Aorta (tissue), 5 donors: ENCODE results near the gene GAB2. TPM values are rescaled to one million over a fixed set of nuclear protein-coding genes. Genes with fewer than 3 reads are reported as not detected.

Experiments used
- ATAC-seq: fragments of 200-7000 bp; cut with Tn5 transposase; one replicate; pipeline ENCODE4 v1.9.1; 2022; ENCODE audit warnings: moderate library complexity; ENCODE audit not compliant: low FRiP score
- DNase-seq, 2 donors: peaks; one replicate each; pipeline ENCODE4 v3.0.0-alpha.2; 2020
- H3K27ac ChIP-seq, 2 donors: one replicate each; pipeline ENCODE4 v1.5.1; 2013; ENCODE audit warnings: low read length in 2 of 2, mild to moderate bottlenecking in 2 of 2, moderate library complexity in 2 of 2, control low read depth in 1 of 2, inconsistent platforms in 1 of 2, low read depth in 1 of 2
- H3K27me3 ChIP-seq, 2 donors: one replicate each; pipeline ENCODE4 v1.6.1; 2013; ENCODE audit warnings: control low read depth in 1 of 2, low read length in 1 of 2, mild to moderate bottlenecking in 1 of 2, moderate library complexity in 1 of 2; ENCODE audit not compliant: insufficient read depth in 2 of 2, control insufficient read depth in 1 of 2
- H3K36me3 ChIP-seq, 2 donors: one replicate each; pipeline ENCODE4 v1.6.1; 2013; ENCODE audit warnings: control low read depth in 1 of 2, low read length in 1 of 2, mild to moderate bottlenecking in 1 of 2; ENCODE audit not compliant: insufficient read depth in 2 of 2, control insufficient read depth in 1 of 2
- H3K4me1 ChIP-seq, 2 donors: one replicate each; pipeline ENCODE4 v1.6.1; 2013; ENCODE audit warnings: low read length in 2 of 2, control low read depth in 1 of 2, mild to moderate bottlenecking in 1 of 2, moderate library complexity in 1 of 2; ENCODE audit not compliant: insufficient read depth in 2 of 2, control insufficient read depth in 1 of 2
- H3K4me3 ChIP-seq, 2 donors: one replicate each; pipeline ENCODE4 v1.5.1; 2013; ENCODE audit warnings: low read length in 2 of 2, control low read depth in 1 of 2, mild to moderate bottlenecking in 1 of 2
- H3K9me3 ChIP-seq: one replicate; pipeline ENCODE4 v1.6.1; 2013; ENCODE audit warnings: mild to moderate bottlenecking, low read length; ENCODE audit not compliant: control insufficient read depth
- WGBS, 2 donors: extraction: QIAGEN DNeasy Blood & Tissue Kit; methylation state at CpG; one replicate each; pipeline ENCODE4 v1.1.7; 2013; 5-methylcytosine and 5-hydroxymethylcytosine counted together
- intact Hi-C, 2 donors: fragments of 100-400 bp; cut with DNase I; formaldehyde crosslinking; loops; one replicate each; pipeline versions ENCODE4 v1.14.2 to v1.15.0; 2022
- polyA plus RNA-seq, 2 donors: library from polyadenylated mRNA; stranded (reverse); fragments of 200-250 nt; gene quantifications; one replicate each; pipeline ENCODE4 v1.2.3, GENCODE V29; 2013
- total RNA-seq, 2 donors: library from RNA; stranded (reverse); fragmentation: NEBNext Ultra II Directional; extraction: Animal tissue kit (Norgen Biotek cat#: 25700); gene quantifications; one replicate each; pipeline ENCODE4 v1.2.1, GENCODE V29; 2021
- donor health status: healthy with polysubstance abuse.
- donor health status: Bipolar disorder and iron deficiency.
- donor health status: DM: no; HTN: no; CAD: no.
- donor health status: DM: no; HTN: no; CAD: no.
- donor health status: DM: yes; HTN: yes; CAD: no.

Gene GAB2
- total and polyA plus RNA-seq, 4 donors: 19.3 to 82.6 (median 55.2) TPM

DNA sequence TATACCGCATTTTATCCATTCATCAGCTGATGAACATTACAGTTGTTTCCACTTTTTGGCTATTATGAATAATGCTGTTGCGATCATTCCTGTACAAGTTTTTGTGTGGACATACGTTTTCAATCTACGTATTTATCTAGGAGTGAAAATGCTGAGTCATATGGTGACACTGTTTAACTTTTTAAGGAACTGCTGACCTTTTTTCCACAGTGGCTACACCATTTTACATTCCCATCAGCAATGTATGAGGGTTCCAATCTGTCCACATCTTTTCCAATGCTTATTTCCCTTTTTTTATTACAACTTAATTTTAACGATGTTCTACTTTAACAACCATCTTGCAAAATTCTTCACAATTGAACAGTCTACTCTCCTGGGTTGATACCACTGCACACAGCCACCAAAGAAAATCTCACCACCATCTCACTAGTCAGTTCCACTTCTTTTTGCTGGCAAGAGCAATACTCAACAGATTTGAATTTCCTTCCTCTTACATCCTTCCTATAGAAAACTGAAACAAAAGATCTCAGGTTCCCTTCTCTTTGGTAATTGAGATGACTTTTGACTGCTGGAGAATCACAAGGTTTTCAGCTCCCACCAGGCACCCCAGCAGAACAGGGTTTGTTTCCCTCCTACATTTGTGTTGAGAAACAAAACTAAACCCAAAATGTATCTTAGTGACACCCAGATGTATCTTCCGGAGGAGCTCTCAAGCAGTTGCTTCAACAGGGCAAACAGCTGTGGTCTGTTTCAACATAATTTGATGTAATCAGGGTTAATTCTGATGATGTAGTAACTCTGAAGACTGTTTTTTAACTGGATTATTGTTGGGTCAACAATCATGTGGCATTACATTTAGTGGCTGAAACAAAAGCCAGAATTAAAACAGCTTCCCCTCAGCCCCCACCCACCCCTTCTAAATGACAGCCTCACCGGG is 7.0 kb upstream of the GAB2 start:
- ATAC-seq: no peak
- Histone ChIP-seq H3K36me3 (no peaks in the 10 kb centered on the region), H3K4me1 (no peaks in the 10 kb centered on the region), H3K27ac (no peak overlapping the region), H3K27me3 (no peaks in the 10 kb centered on the region), H3K4me3 (no peak overlapping the region), H3K9me3 (no peaks in the 10 kb centered on the region)
- 63 to 66% methylated on average over 7 of the region's 7 CpGs for whole genome bisulfite sequencing, 2 donors
- no peak for DNase-seq
- intact Hi-C loops: loop anchor here (5.0 kb wide), 2 partner anchors 197 to 277 kb away; no protein-coding TSS in a partner anchor

DNA sequence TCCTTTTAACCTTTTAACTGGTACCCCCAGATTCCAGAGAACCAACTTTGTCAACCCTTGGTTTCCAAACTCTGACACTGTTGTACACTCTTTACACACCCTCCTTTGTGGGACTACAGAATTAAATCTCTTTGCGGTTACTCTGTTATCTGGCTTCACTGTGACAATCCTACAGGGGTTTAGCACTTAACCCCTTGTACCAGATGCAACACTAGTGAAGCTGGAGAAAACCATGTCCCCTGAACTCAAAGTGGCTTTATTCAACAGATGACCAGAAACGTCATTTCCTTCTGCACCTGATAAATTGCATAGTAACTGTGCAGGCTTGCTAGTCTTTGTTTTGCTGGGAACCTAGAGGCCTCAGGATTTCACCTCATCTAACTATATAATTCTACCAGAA is 5.6 kb upstream of the GAB2 start:
- no peaks in the 10 kb centered on the region for H3K4me1 ChIP-seq
- H3K27ac ChIP-seq: no peak overlapping the region
- H3K27me3 ChIP-seq: no peaks in the 10 kb centered on the region
- H3K36me3 ChIP-seq: no peaks in the 10 kb centered on the region
- H3K9me3 ChIP-seq: no peaks in the 10 kb centered on the region
- 63 to 66% methylated on average over 2 of the region's 2 CpGs for WGBS, 2 donors
- DNase-seq (no peak), ATAC-seq (no peak)
- intact Hi-C loops: loop anchor here in 1 of 2 donors (5.0 kb wide), 1 partner anchor 196 kb away; no protein-coding TSS in a partner anchor
- H3K4me3 ChIP-seq: no peak overlapping the region

DNA sequence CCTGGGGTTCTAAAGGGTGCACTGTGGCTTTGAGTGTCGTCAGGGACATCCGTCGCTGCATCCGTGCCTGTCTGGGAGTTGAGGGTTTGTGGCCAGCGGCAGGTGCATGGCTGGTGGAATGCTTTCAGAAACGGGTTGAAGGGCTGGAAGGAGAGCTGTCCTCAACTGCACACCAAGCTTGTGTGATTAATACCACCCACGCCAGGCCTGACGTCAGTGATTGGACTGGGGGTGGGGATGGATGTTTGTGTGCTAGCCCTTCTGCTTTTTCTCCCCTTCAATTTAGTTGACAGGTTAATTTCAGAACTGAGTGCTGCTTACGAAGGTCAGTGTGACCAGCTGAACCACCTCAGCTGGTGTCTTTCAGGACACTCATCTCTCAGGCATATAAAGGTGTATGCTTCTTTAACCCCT is 3.2 kb upstream of the GAB2 start:
- ATAC-seq (no peak), DNase-seq (peak; percentile 87 to 91)
- no peaks in the 10 kb centered on the region for H3K36me3 ChIP-seq
- no peaks in the 10 kb centered on the region for H3K9me3 ChIP-seq
- H3K27ac ChIP-seq: peak overlapping the region in 1 of 2 donors; percentile 60
- no peaks in the 10 kb centered on the region for H3K4me1 ChIP-seq
- no peaks in the 10 kb centered on the region for H3K27me3 ChIP-seq
- no peak overlapping the region for H3K4me3 ChIP-seq
- 4% methylated on average over 9 of the region's 9 CpGs for WGBS, 2 donors
- intact Hi-C loops: loop anchor here in 1 of 2 donors (5.0 kb wide), 1 partner anchor 194 kb away; no protein-coding TSS in a partner anchor

DNA sequence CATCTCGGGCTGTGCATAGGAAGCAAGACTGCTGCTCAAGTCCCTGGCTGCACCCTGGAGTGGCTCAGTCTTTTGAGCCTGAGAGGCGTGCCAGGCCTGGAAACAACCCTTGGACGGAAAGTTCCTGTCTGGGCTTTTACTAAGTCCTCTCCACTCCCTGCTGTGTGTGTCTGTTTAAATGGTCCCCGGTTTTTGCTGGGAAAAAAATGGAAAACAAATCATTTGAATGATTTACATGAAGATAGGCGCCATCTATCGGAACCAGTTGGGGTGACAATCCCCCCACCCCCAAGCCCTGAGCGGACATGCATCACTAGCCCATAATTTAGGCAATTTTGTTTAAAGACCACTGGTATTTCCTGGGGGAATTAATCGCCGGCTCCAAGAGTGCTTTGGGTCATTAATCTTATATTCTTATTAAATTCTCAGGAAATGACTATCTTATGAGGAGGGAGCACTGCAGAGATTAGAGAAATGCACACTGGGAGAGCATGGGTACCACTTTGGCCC is 2.7 kb upstream of the GAB2 start:
- no peak overlapping the region for H3K4me3 ChIP-seq
- no peaks in the 10 kb centered on the region for H3K36me3 ChIP-seq
- no peaks in the 10 kb centered on the region for H3K27me3 ChIP-seq
- WGBS, 2 donors: 1% methylated on average over 9 of the region's 9 CpGs
- ATAC-seq (peak; percentile 76), DNase-seq (peak; percentile 86 to 89)
- peak overlapping the region in 1 of 2 donors; percentile 94 for H3K27ac ChIP-seq
- no peaks in the 10 kb centered on the region for H3K9me3 ChIP-seq
- H3K4me1 ChIP-seq: no peaks in the 10 kb centered on the region
- intact Hi-C loops: loop anchor here in 1 of 2 donors (5.0 kb wide), 1 partner anchor 193 kb away; no protein-coding TSS in a partner anchor

GRCh38 chr11:78419327-78419726 is 1.7 kb upstream of the GAB2 start:
- Histone ChIP-seq H3K27me3 (no peaks in the 10 kb centered on the region), H3K9me3 (no peaks in the 10 kb centered on the region), H3K4me1 (no peaks in the 10 kb centered on the region), H3K4me3 (no peak overlapping the region), H3K27ac (peak overlapping the region; percentile 9 to 50), H3K36me3 (no peaks in the 10 kb centered on the region)
- ATAC-seq (peak; percentile 63), DNase-seq (peak in 1 of 2 donors; percentile 84)
- WGBS, 2 donors: 0 to 3% methylated on average over 5 of the region's 5 CpGs
- intact Hi-C loops: loop anchor here (5.0 to 10.0 kb wide), 5 partner anchors 143 to 277 kb away; no protein-coding TSS in a partner anchor

GRCh38 chr11:78418584-78419211 is 1.1 kb upstream of the GAB2 start:
- no peak for ATAC-seq
- no peaks in the 10 kb centered on the region for H3K36me3 ChIP-seq
- peak overlapping the region in 1 of 2 donors; percentile 50 for H3K27ac ChIP-seq
- no peaks in the 10 kb centered on the region for H3K4me1 ChIP-seq
- WGBS, 2 donors: 11% methylated on average over 11 of the region's 11 CpGs
- DNase-seq: no peak
- H3K27me3 ChIP-seq: no peaks in the 10 kb centered on the region
- intact Hi-C loops: loop anchor here (5.0 to 10.0 kb wide), 5 partner anchors 144 to 276 kb away; no protein-coding TSS in a partner anchor
- H3K9me3 ChIP-seq: no peaks in the 10 kb centered on the region
- H3K4me3 ChIP-seq: peak overlapping the region; percentile 56 to 86

DNA sequence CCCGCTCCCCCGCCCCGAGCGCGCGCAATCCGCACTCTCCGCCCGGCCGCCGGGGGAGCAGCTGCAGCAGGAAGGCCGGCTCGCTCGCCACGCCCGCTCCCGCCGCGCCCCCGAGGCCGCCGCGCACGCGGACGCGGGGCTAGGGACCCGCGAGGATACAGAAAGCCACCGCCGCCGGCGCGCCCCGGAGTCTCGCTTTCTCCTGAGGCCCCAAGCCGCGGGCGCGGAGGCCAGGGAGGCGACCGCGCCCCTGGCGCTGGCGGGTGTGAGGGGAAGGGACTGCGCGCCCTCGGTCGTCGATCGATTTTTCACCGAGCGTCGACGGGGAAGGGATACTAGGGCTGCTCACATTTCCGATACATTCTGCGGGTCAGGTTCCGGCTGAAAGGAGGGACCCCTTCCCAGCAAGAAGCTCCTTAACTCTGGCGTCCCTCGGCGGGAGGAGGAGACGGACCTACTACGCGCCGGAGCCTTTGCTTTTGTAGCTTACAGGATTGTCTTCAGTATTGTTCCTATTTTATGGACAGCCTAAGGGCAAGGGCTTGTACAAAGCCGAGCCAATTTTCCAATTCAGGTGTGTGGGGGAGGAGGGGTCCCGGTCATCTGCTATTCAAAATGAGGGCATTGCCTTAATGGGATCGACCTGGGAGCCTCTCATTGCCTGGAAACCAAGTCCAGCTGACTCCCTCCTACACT is 416 bp upstream of the GAB2 start:
- intact Hi-C loops: loop anchor here (2.0 to 10.0 kb wide), 6 partner anchors 144 to 276 kb away; no protein-coding TSS in a partner anchor
- DNase-seq: peak; percentile 88 to 93

More for the DNA sequence above, 416 bp upstream of the GAB2 start:
- Histone ChIP-seq H3K27ac (peak overlapping the region in 1 of 2 donors; percentile 66), H3K9me3 (no peaks in the 10 kb centered on the region), H3K4me3 (peak overlapping the region; percentile 56 to 86), H3K4me1 (no peaks in the 10 kb centered on the region), H3K36me3 (no peaks in the 10 kb centered on the region), H3K27me3 (no peaks in the 10 kb centered on the region)
- peak; percentile 67 for ATAC-seq
- WGBS, 2 donors: 0% methylated on average over 39 to 68 of the region's 68 CpGs
